NCI-H69 (cell line): ENCODE measurements around the gene ABCA2.

Experiments
- DNase-seq: peaks from one replicate; lab custom pipeline; 2025; lab: John Stamatoyannopoulos, UW

The ABCA2 gene

DNA sequence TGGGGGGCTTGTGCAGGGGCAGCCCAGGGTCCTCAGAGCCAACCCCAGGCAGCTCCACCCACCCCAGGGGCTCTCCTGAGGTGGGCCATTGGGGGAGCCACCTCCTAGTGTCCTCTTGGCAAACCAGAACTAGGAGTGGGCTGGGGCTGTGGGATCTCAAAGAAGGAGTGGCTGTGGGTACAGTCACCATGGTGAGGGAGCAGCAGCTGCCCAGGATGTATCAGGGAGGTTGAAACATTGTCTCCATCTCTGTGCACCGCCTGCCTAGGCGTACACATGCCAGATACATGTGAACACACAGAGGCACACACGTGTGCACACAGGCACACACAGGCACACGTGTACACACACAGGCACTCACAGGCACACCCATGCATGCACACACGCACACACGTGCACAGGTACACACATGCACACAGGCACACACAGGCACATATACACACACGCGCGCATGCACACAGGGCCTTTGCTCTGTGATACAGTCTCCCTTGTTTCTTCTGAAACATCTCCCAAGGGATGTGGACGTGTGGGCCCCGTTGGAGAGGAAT lies 65.3 kb downstream of the ABCA2 start:
- DNase-seq: no peak

DNA sequence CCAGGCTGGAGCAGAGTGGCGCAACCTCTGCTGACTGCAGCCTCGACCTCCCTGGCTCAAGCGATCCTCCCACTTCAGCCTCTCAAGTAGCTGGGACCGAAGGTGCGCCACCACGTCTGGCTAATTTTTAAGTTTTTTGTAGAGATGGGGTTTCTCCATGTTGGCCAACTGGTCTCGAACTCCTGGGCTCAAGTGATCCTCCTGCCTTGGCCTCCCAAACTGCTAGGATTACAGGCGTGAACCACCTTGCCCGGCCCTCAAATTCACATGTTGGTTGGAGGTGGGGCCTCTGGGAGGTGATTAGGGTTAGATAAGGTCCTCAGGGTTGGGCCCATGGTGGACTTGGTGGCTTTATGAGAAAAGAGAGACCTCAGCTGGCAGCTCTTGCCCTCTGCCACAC lies 65.9 kb downstream of the ABCA2 start:
- no peak for DNase-seq

DNA sequence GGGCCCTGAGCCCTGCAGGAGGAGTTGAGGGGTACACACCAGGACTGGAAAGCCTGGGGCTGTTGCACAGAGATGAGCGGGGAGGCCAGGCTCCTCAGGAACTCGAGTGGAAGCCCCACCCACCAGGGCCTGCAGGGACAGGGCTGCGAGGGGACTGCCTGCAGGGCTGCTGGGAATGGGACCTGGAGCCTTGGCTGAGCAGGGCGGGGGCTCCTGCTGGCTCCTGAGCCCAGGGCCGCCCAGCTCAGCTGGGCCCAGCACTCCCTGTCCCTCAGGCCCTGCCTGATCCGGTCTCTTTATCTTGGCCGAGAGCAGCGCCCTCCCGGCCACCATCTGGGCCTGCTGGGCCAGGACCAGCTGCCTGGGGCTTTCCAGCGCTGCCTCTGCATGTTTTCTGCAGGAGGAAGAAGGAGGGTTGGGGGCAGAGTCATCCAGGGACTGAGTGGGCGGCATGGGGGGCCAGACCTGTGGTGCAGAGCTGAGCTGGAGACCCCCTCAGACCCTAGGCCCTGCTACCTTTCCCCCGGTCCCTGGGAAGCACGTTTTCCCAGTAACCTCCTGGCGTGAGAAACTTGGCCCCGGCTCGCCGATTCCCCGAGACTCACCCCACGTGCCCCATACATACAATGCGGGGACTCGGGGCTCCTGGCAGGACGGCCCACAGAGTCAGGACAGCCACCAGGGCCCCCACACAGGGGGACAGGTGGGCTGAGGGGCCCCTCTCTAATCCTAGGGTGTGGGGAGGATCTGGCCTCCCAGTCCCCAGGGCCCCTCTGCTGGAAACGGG lies 66.6 kb downstream of the ABCA2 start:
- no peak for DNase-seq

DNA sequence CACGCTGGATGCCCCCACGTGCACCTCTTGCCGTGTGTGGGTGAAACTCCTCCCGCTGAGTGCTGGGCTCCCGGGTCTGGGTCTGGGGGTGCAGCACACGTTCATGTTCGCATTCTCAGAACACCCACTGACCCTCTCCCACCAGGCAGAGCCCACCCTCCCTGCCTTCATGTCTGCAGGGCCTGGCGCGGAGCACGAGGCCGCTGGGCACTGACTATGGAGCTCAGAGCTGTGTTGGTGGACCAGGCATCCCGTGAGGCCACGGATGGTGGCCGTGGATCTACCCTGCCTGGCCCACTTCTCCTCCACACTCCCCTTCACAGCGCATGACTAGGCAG lies 67.1 kb downstream of the ABCA2 start:
- no peak for DNase-seq

DNA sequence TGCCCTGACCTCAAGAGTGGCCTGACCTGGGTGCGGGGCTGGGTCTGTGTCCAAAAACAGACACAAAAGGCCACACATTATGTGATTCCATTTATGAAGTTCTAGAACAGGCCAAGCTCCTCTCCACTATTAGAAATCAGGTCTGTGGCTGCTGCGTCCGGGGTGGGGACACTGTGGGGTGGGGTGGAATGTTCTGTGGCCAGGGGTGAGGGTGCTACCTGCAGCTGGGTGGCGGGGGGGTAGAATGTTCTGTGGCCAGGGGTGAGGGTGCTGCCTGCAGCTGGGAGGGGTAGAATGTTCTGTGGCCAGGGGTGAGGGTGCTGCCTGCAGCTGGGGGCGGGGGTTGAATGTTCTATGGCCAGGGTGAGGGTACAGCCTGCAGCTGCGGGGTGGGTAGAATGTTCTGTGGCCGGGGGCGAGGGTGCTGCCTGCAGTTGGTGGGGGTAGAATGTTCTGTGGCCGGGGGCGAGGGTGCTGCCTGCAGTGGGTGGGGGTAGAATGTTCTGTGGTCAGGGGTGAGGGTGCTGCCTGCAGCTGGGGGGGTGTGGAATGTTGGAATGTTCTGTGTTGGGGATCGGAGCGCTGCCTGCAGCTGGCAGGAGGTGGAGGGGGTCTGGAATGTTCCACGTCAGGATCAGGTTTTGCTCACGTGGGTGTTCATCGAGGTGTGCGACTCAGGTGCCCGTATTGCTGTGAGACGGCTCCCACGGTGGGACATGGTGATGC lies 67.7 kb downstream of the ABCA2 start:
- no peak for DNase-seq

DNA sequence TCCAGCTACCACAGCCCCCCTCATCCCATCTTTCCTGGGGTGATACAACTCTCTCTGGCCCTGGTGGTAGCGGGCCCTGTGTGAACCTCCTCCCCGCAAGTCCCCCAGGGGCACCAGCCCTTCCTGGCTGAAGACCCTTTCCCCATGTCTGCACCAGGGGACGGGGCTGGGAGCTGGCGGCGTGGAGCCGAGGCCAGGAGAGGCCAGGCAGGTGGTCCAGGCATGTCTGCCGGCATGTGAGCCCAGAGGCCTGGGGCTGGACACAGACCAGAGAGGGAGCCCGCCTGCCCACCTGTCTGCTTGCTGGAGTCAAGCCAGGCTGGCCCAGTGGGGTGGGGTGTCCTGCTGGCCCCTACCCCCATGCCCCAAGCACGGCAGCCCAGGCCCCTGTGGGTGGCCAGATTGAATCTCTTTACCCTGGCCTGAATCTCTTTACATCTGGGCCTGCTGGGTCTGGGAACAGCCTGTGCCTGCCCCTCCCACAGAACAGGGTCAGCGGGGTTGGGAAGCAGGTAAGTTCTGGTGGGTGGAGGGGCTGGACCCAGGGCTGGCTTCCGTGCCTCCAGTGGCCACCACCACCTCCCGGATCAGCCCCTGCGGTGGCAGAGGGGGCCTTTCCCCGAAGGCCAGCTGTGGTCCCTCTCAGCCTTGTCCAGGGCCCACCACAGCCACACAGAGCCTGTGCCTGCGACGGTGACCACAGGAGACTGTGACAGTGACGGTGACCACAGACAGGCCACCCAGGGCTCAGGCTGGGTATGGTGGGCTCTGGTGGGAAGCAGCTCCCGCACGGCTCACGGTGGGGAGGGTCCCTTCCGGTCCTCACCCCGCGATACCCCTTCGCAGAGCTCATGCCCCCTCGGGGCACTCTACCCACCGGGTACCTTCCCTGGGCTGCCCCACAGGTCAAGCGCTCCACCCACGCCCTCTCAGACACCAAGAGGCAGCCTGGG lies 68.9 kb downstream of the ABCA2 start:
- DNase-seq: no peak

DNA sequence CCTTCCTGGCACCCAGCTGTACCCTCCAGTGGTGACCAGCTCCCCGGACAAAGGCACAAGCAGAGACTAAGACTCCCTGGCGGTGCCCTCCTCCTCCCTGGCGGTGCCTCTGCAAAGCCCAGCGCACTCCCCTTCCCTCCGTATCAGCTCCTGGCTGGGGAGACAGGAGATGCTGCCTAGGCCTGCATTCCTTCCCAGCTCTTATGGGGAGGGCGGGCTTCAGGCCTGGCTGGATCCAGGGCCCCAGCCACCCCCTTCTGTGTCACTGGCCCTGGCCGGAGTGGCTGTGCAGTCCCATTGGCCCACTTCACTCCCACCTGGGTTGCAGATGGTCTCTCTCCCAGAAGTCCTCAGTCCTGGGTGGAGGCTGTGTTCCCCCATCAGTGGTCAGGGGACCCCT lies 69.6 kb downstream of the ABCA2 start:
- no peak for DNase-seq

DNA sequence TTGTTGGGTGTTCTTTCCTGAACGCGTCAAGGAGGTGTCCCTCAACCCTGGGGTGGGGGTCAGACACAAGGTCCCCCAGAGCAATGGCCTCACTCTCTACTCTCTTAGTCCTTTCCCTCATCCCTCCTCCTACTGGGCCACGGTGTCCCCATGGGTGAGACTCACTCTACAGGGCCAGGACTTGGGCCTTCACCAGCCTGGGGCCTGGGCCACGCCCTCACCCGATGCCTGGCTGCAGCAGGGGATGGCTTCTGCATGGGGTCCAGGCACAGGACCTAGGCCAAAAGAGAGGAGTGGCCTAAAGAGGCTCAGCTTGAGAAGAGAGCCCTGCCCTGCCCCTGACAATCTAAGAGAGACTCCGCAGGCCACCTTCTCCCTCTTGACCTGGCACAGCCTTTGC lies 70.1 kb downstream of the ABCA2 start:
- DNase-seq: no peak

DNA sequence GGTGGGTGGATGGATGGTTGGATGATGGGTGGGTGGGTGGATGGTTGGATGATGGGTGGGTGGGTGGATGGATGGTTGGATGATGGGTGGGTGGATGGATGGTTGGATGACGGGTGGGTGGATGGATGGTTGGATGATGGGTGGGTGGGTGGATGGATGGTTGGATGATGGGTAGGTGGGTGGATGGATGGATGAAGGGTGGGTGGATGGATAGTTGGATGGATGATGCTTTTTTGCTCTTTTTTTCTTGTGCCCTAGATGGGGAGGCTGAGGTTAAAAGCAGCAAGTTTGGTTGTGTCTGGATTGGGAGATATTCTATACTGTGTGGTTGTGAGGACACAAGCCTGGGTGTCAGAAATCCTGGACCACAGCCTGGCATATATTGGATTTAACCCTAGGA lies 70.6 kb downstream of the ABCA2 start:
- no peak for DNase-seq
